Fibroblast of villous mesenchyme (primary cell): ENCODE measurements around the gene SYT1. TPM values are rescaled to one million over a fixed set of nuclear protein-coding genes. Genes with fewer than 3 reads are reported as not detected.

Experiments used
- DNase-seq: peaks from one replicate; pipeline ENCODE4 v3.0.0-alpha.2; 2010; ENCODE audit warnings: low read depth
- H3K4me3 ChIP-seq: 2 replicates; pipeline ENCODE4 v1.5.1; 2011; ENCODE audit warnings: low read depth, mild to moderate bottlenecking, low read length
- total RNA-seq: library from RNA; depleted of rRNA; stranded (reverse); fragments of >200 nt; gene quantifications from 2 replicates; pipeline ENCODE4 v1.2.3, GENCODE V29; 2012
- TF ChIP-seq, protein P1 (sequence below): IDR thresholded peaks from 2 replicates; pipeline ENCODE4 v1.5.1; 2012; ENCODE audit warnings: low read depth, mild to moderate bottlenecking, low read length; ENCODE audit not compliant: insufficient read depth

SYT1 gene
- total RNA-seq, 1 donor: 3.9 TPM

DNA sequence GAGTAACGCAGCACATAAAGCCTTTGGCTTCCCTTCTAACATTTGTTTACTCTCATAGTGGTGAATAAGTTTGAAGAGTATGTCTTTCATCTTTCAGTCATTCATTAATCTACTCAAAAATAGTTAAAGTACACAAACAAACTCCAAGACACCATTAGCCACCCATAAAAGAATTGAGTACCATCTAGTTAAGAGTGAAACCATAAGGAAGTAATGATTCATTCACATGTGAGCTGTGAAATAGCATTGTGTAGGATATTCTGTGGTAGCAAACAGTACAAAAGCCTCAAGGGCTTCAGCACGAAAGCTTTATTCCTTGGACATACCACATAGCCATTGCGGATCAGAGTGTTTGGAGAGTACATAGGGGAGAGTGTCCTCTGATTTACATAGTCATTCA is 13.9 kb downstream of the SYT1 start:
- no peak for DNase-seq

DNA sequence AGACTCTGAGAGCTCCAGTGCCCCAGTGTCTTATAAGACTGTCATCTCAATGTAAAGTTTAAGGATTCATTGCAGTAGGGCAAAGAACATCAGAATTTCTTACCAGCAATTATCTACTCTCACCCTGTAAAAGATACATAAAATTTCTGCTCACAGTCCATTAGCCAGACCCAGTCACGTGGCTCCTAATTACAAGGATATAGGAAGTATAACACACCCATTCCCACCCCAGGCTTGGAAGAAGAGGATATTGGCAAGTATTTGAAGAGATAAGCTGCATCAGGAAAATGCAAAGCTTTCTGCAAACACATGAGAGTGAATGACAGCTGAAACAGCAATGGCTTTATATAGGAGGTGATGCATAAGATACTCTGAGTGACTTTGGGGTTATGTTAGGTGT is 14.3 kb downstream of the SYT1 start:
- TF ChIP-seq, protein P1, sequence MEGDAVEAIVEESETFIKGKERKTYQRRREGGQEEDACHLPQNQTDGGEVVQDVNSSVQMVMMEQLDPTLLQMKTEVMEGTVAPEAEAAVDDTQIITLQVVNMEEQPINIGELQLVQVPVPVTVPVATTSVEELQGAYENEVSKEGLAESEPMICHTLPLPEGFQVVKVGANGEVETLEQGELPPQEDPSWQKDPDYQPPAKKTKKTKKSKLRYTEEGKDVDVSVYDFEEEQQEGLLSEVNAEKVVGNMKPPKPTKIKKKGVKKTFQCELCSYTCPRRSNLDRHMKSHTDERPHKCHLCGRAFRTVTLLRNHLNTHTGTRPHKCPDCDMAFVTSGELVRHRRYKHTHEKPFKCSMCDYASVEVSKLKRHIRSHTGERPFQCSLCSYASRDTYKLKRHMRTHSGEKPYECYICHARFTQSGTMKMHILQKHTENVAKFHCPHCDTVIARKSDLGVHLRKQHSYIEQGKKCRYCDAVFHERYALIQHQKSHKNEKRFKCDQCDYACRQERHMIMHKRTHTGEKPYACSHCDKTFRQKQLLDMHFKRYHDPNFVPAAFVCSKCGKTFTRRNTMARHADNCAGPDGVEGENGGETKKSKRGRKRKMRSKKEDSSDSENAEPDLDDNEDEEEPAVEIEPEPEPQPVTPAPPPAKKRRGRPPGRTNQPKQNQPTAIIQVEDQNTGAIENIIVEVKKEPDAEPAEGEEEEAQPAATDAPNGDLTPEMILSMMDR: no peak
- DNase-seq: no peak
- no peak overlapping the region for H3K4me3 ChIP-seq

More for the DNA sequence above, 13.9 kb downstream of the SYT1 start:
- TF ChIP-seq, protein P1: no peak
- H3K4me3 ChIP-seq: no peak overlapping the region

DNA sequence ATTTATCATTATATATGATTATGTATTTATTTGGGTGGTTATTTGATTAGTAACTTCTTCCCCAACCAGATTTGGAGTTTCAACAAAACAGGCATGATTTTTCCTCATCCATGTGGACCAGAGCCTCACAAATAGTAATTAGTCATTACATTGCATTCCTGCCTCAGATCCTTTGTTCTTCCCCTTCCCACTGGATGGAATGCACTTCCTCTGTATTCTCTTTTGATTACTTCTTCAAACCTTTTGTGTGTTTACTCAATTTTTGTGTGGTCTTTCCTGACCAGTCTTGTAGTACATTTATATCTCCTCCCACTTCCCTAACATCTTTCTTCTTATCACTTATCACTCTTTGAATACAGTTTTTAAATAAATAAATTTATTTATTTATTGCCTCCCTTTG is 15.5 kb downstream of the SYT1 start:
- no peak for DNase-seq
- H3K4me3 ChIP-seq: no peak overlapping the region
- TF ChIP-seq, protein P1: no peak

DNA sequence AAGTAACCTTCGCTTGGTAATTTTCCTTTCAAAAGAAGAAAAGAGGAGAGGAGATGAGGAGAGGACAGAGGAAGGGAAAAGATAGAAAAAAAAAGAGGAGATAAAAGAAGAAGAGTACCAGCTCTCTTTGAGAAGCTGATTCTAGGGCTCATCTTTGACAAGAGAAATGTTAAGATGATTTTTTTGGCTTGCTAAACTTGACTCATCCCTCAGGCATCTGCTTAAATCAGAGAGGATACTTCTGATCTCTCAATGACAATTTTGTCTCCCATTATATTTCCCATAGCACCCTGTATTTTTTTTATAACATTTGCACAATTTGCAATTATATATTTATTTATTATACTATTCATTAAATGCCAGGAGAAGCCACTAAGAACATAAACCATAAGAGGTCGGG is 17.1 kb downstream of the SYT1 start:
- H3K4me3 ChIP-seq: no peak overlapping the region
- DNase-seq: no peak
- TF ChIP-seq, protein P1: no peak

DNA sequence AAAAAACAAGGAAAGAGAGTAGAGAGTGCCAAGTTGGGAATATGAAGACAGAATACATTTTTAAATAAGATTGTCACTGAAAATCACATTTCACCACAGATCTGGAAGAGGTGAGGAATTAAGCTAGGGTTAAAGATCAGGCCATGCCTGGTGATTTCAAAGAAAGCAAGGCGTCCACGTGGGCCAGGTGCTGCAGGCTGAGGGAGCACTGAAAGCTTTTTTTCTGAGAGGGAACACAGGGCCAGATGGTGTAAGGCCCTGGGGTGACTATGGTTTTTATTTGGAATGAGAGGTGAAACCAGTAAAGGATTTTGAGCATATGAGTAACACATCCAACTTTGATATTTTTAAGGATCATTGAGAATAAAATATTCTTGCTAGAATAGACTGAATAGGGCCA is 20.9 kb downstream of the SYT1 start:
- no peak for DNase-seq
- TF ChIP-seq, protein P1: no peak
- no peak overlapping the region for H3K4me3 ChIP-seq

DNA sequence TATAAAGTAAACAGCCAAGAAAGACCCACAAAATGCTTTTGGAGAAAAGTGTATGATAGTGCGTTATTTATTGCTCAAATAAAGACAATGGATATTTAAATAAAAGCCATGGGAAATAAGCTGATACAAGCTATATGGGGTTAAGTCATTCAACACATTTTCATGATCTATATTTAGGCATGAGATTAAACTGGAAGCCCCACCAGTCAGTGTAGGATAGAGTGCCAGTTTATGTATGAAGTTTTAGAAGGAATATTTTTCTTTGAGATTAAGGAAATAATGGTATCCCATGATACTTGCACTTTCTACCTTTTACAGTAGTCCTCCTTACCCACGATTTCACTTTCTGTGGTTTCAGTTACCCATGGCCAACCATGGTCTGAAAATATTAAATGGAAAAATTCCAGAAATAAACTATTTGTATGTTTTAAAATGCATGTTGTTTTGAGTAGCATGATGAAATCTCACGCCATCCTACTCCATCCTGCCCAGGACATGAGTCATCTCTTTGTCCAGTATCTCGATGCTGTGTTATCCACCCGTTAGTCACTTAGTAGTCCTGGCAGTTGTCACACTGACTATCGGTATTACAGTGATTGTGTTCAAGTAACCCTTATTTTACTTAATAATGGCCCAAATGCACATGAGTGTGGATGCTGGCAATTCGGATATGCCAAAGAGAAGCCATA is 22.3 kb downstream of the SYT1 start:
- TF ChIP-seq, protein P1: no peak
- DNase-seq: peak; percentile 66
- no peak overlapping the region for H3K4me3 ChIP-seq

DNA sequence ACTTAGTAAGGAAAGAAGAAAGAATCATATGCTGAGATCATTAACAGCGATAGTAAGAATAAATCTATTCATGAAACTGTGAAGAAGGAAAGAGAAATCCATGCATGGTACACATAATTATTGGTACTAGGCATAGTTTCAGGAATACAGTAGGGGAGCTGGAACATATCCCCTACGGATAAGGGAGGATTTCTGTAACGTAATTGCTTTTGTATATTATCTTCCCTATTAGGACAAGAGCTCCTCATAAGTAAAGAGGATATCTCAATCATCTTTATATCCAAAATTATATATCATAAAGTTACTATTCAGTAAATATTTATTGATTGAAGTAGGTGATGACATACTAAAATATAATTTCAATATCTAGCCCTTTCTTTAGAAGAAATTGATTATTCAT is 22.9 kb downstream of the SYT1 start:
- no peak for DNase-seq
- TF ChIP-seq, protein P1: no peak
- H3K4me3 ChIP-seq: no peak overlapping the region
